Transverse colon (tissue), 3 donors: Measurements from ENCODE around the gene FANCI.

Source experiments
- EP300 ChIP-seq: sonication (generic); formaldehyde crosslinking; IDR thresholded peaks from one replicate; pipeline ENCODE4 v1.6.1; 2017; ENCODE audit warnings: antibody characterized with exemption, low read depth
- POLR2A ChIP-seq: fragments of 450-650 bp; IDR thresholded peaks from one replicate; pipeline ENCODE4 v1.6.1; 2016; ENCODE audit warnings: antibody characterized with exemption, mild to moderate bottlenecking, moderate library complexity
- TF ChIP-seq, protein P1 (sequence below), 5 experiments: fragments of 200-600 bp in 3 of 5; fragments of 450-650 bp in 2 of 5; sonication (generic) in 3 of 5; IDR thresholded peaks; 1 replicate in 2 of 5; 2 replicates in 3 of 5; pipeline ENCODE4 v1.5.1; 2016 to 2017; ENCODE audit warnings: antibody characterized with exemption in 5 of 5, inconsistent platforms in 3 of 5, mild to moderate bottlenecking in 2 of 5, moderate library complexity in 1 of 5

DNA sequence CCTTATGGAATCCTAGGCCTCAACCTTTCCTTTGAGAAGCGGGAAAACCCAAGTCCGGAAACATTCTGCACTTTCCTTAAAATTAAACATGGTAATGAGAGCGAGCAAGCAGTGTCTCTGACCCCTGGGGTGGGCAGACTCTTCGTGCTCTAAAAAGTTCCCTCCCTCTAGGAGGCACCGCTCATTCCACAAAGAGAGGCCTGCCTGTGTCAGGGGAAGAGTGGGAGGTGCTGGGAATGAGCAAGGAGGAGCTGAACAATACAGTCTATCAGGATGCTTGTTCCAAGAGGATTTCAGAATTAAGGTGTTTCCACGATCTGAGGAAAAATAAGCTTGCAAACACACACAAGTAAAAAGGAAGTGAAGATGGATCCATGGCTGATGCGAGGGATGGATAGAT, 16.4 kb upstream of the FANCI start:
- TF ChIP-seq, protein P1, sequence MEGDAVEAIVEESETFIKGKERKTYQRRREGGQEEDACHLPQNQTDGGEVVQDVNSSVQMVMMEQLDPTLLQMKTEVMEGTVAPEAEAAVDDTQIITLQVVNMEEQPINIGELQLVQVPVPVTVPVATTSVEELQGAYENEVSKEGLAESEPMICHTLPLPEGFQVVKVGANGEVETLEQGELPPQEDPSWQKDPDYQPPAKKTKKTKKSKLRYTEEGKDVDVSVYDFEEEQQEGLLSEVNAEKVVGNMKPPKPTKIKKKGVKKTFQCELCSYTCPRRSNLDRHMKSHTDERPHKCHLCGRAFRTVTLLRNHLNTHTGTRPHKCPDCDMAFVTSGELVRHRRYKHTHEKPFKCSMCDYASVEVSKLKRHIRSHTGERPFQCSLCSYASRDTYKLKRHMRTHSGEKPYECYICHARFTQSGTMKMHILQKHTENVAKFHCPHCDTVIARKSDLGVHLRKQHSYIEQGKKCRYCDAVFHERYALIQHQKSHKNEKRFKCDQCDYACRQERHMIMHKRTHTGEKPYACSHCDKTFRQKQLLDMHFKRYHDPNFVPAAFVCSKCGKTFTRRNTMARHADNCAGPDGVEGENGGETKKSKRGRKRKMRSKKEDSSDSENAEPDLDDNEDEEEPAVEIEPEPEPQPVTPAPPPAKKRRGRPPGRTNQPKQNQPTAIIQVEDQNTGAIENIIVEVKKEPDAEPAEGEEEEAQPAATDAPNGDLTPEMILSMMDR (IDR thresholded peaks at IDR 0.05): no peak
- TF ChIP-seq POLR2A: no peak
- TF ChIP-seq EP300: no peak
